ENCODE data around the gene CYP2E1. TPM values are rescaled to one million over a fixed set of nuclear protein-coding genes. Genes with fewer than 3 reads are reported as not detected.

The CYP2E1 gene
- 1.3 and 1.5 TPM in 2 replicates for total RNA-seq

DNA sequence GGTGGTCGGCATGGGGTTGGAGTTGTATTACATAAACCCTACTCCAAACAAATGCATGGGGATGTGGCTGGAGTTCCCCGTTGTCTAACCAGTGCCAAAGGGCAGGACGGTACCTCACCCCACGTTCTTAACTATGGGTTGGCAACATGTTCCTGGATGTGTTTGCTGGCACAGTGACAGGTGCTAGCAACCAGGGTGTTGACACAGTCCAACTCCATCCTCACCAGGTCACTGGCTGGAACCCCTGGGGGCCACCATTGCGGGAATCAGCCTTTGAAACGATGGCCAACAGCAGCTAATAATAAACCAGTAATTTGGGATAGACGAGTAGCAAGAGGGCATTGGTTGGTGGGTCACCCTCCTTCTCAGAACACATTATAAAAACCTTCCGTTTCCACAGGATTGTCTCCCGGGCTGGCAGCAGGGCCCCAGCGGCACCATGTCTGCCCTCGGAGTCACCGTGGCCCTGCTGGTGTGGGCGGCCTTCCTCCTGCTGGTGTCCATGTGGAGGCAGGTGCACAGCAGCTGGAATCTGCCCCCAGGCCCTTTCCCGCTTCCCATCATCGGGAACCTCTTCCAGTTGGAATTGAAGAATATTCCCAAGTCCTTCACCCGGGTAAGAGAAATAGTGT, at the start of gene CYP2E1:
Gene CYP2E1 (plus strand): TSS at position 407 of the 632 bp plus-strand sequence. CDS start 33 bp downstream, at position 440.

DNA sequence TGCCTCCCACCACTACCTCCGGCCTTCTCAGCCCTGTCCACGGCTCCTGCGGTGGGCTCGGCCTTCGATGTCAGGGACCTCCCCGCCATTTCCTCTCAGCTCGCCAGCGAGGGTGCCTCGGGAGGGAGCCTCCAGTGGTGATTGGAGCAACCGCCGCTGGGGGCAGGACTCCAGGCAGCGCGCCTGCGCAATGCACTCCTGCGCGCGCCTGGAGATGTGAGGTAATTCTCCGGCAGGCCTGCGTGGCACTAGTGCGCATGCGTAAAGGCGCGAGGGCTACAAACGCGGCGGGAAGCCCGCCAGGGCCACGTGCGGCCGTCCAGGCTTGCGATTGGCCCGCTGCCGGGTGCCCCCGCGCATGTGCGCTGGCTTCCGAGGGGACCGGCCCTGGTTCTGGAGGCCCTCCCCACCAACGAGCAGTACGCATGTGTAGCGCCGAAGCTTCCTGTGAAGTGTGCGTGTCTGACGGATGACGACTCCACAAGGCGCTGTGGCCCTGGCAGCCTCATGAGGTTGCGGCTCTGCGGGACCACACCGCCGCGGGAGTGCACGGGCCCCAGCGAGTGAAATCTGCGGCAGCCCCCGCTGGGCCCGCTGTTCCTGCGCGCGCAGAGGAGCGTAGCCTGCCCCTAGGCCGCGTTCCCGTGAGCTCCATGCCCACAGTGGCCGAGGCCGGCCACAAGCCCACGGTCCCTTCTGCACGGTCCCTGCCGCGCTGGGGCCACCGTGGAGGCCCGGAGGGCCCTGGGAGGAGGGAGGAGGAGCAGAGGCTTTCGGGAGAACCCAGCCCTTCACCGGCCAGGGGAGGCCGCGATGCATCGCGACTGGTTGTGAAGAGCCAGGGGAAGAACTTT, 38.5 kb downstream of the CYP2E1 start, which contains the start of gene SYCE1:
Gene SYCE1 (minus strand): TSS at position 143 of the 854 bp plus-strand sequence. CDS start 54 bp downstream, at position 89.

Other genes starting within 250 kb of the CYP2E1 start
- gene TUBGCP2, start 218.5 kb upstream of the CYP2E1 start, total RNA-seq = 73.3 and 76.1 TPM in 2 replicates
- 21.7 and 23.2 TPM in 2 replicates for gene ZNF511, start 218.4 kb upstream of the CYP2E1 start, total RNA-seq
- not detected in 2 replicates for gene CALY, start 190.5 kb upstream of the CYP2E1 start, total RNA-seq
- not detected in 2 replicates for gene PRAP1, start 180.0 kb upstream of the CYP2E1 start, total RNA-seq
- gene FUOM, start 169.3 kb upstream of the CYP2E1 start, total RNA-seq = 21.1 and 28.4 TPM in 2 replicates
- gene ECHS1, start 154.0 kb upstream of the CYP2E1 start, total RNA-seq = 40.7 and 47.6 TPM in 2 replicates
- gene PAOX, start 148.1 kb upstream of the CYP2E1 start, total RNA-seq = 8.3 and 10.1 TPM in 2 replicates
- gene MTG1, start 133.2 kb upstream of the CYP2E1 start, total RNA-seq = 25.1 and 26.8 TPM in 2 replicates
- gene SPRN, start 102.7 kb upstream of the CYP2E1 start, total RNA-seq = 0.16 and 0.49 TPM in 2 replicates
- gene SCART1, start 73.4 kb upstream of the CYP2E1 start, total RNA-seq = 4.3 and 5.2 TPM in 2 replicates
- 0.12 TPM in 1 of 2 replicates, not detected in the other for gene SYCE1, start 38.2 kb downstream of the CYP2E1 start, total RNA-seq
- not detected in 2 replicates for gene FRG2B, start 99.4 kb downstream of the CYP2E1 start, total RNA-seq